T47D (cell line): ENCODE measurements around the gene ARAP3.
A peak's percentile ranks its signal among the peaks of the same experiment; 100 is the strongest.

ENCODE experiments used
- DNase-seq, 2 experiments: peaks; one replicate each; pipeline versions ENCODE4 v3.0.0 to v3.0.0-alpha.2; 2011 to 2012; ENCODE audit warnings: low read depth in 1 of 2, low spot score in 1 of 2
- JUND ChIP-seq: IDR thresholded peaks from 2 replicates; pipeline ENCODE4 v1.6.1; 2012; ENCODE audit warnings: low read depth
- in situ Hi-C: cut with HindIII; loops from 2 replicates; pipeline ENCODE4 v1.10.0; 2016; ENCODE audit warnings: low sequenced_read_pairs, low pct_unique_long_range_greater_than_20kb

Gene ARAP3

DNA sequence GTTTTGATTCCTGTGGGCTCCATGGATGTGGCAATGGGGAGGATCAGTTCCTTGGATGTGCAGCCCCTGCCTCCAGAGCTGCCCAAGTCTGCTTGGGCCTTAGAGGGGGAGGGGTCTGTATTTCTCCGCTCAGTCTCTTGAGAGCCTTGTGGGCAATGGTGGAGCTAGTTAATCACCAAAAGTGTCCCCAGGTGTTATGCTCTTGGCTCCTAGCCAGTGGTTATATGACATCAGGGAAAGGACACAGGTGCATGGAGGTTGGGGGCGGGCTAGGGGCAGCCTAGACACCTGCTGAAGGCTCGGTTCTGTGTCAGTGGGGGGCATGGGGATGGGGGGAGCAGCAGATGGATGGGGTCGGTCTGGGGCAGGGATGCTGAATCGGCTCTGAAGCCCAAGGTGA, 12.4 kb upstream of the ARAP3 start:
- in situ Hi-C loops, result no loop called here
- TF ChIP-seq JUND, result no peak

DNA sequence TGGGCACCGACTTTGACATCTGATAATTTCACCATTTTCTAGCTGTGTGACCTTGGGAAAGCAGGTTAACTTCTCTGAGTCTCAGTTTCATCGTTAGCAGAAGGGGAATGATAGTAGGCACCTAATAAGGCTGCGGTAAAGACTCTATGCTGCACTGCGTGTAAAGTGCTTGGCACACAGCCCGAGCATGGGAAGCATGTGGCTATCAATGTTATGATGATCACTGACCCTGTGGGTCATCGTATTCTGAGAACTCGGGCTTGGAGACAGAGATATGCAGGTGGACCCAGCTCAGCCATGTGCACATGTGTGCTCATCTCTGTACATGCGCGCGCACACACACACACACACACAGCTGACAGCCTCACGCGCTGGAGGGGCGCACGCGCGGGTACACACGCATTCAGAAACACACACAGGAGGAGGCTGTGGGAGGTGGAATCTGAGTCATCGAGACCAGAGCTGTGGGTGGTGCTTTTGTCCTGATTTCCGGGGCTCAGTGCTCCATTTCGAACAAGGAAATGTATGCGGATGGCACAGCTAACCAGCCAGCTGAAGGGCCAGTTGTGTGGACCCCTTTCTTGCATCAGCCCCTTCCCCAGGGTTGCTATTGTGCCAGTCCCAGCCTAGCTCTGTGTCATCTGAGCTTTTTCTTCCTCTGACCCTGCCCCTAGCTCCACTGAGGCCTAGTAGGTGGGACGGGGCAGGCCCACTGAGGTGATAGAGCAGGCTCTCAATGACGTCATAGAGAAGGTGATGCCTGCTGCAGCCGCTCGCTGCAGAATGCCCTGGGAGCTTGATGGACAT, 11.1 kb upstream of the ARAP3 start:
- in situ Hi-C loops, result no loop called here
- TF ChIP-seq JUND, result no peak
- DNase-seq, result no peak

More for the DNA sequence above, 12.4 kb upstream of the ARAP3 start:
- no peak for DNase-seq

- in situ Hi-C loops, result no loop called here
- DNase-seq, result no peak
- no peak for TF ChIP-seq JUND
Measured at GRCh38 chr5:141692533-141692888, 10.5 kb upstream of the ARAP3 start.

DNA sequence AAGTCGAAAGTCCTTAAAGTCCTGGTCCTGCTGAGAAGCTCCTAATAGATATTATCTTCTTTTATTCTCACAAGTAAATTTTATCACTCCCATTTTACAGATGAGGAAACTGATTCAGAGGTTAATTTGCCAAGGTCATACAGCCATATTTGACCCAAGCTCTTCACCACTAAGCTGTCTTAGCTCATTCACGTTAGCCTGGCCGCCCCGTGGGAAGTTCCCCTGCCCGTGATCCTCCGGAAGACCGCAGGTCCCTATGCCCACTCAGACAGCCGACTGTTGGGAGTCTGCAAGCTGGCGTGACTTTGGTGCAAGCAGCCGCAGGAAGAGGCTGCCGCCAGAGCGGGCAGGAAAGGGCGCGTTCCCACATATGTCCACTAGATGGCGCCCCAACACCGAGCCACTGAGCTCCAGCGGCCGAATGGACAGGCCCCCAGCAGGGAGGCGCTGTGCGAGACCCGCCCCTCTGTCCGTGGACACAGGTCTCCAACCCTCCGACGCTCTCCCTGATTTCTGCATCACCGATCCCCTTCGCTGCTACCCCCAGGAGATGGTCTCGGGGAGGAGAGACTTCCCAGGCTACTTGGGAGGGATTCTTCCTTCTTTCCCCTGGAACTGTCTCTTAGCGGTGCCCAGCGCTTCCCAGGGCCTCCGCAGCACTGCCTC, 10.0 kb upstream of the ARAP3 start:
- TF ChIP-seq JUND, result no peak
- peak; percentile 83 to 84 for DNase-seq
- in situ Hi-C loops, result no loop called here

DNA sequence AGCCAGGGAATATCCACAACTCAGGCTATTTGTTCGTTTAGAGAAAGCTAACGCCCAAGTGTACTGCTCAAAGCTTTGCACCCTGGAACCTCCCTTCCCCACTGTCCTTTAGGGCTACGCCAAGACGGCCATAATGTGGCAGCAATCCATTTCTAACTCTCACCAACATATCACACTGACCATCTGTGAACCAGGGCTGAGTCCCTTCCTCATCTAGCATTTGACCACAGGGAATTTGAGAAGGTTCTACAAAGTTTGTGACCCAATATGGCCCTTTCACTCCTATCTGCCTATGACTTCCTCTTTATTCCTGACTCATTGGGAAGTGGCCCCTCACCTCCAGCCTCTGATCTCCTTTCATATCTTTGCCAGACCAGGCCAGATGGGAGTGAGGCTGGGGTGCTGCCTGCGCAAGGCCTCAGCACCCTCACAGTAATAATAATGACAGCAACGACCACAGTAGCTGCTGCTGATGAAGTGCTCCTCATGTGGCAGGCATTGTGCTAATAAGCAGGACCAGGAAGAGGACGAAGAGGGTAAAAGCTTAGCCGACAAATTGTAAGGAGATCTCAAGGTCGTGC, 9.3 kb upstream of the ARAP3 start:
- in situ Hi-C loops, result no loop called here
- no peak for TF ChIP-seq JUND
- DNase-seq, result no peak

DNA sequence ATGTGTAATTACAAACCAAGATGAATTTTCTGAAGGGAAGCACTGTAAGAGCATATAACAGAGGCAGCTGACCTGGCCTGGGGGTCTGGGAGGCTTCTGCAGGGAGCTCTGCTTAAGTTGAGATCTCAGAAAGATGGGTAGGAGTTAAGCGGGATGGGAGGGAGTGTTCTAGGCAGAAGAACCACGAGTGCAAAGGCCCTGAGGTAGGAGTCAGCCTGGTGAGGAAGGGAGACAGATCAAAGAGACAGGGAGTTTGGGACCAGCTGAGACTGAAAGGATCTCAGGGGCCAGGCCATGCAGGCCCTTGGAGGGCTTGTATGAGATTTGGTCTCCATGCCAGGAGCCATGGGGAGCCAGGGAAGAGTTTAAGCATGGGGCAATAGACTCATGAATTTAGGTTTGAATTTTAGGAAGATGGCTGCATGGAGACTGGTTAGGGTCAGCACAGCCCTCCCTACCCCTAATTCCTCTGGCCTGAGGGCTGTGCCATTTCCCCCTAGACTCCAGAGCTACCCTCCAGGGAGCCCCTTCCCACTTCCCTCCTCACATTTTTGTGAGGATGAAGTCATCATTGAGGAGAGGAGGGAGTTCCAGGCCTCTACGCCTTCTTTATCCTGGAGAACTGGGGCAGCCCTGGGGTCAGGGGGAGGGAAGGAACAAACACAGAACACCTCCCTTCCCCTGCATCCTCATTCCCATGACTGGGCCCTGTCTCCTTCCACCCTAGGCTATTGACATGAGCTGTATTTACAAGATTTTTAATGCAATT, 4.8 kb upstream of the ARAP3 start:
- DNase-seq, result no peak
- in situ Hi-C loops, result no loop called here
- no peak for TF ChIP-seq JUND

- TF ChIP-seq JUND, result no peak
- DNase-seq, result no peak
- in situ Hi-C loops, result no loop called here
Measured at GRCh38 chr5:141685591-141685990, 3.6 kb upstream of the ARAP3 start.

- TF ChIP-seq JUND, result no peak
- in situ Hi-C loops, result no loop called here
- DNase-seq, result no peak
Measured at GRCh38 chr5:141683596-141684141, 1.6 kb upstream of the ARAP3 start.

DNA sequence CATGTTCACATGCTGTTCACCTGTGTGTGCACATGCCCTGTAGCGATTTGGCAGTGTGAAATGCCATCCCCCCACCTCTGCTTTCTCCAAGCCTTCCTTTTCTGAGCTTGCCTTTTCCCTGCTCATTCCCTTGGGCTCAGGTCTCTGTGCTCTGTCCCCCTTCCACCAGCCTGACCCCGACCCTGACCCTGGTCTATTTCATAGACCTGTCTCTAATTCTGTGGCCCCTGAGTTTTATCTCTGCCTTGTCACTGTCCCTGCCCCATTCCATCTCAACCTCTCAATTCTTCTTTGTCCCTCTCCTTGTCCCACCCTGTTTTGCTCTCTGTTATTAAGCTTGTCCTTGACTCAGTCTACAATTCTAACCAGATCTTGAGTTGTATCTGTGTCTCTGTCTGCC, 735 bp downstream of the ARAP3 start:
- no peak for TF ChIP-seq JUND
- no peak for DNase-seq
- in situ Hi-C loops, result no loop called here

DNA sequence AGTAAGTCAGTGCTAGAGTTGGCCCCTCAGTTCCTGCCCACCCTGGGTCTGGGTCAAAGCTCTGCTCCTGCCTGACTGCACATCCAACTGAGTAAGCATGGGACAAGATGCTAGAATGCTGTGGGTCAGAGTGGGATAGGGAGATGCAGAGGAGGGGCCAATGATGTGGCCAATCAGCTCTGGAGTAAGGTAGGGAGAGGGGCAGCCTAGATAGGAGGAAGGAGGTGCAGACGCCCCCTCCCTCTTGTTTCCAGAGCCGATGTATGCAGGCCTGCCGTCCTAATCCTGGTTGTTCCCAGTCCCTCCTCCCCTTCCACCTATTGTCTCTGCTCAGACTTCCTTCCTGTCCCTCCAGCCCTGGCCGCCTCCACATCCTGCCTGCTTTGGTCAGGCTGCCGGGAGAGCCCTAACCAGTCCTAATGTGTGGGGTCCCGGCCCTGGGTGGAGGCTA, 1.3 kb downstream of the ARAP3 start:
- in situ Hi-C loops, result no loop called here
- no peak for DNase-seq
- no peak for TF ChIP-seq JUND

DNA sequence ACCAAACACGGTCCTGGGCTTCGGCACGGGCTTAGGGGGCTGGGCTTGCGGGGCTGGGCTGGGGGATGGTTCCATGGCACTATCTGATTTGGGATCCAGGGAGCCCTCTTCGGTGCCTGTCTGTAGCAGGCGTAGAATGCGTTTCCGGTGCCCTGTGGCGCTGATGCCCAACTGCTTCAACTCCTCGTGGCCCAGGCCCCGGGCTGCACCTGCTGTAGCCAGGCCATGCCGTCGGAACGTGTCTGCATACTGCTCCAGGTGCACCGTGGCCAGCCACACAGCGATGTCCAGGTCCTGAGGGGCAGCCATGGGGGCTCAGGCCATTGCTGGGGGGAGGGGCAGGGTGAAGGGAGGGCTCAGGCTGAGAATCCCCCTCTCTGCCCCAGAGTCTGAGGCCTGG, 1.9 kb downstream of the ARAP3 start:
- TF ChIP-seq JUND, result no peak
- DNase-seq, result no peak
- in situ Hi-C loops, result no loop called here

DNA sequence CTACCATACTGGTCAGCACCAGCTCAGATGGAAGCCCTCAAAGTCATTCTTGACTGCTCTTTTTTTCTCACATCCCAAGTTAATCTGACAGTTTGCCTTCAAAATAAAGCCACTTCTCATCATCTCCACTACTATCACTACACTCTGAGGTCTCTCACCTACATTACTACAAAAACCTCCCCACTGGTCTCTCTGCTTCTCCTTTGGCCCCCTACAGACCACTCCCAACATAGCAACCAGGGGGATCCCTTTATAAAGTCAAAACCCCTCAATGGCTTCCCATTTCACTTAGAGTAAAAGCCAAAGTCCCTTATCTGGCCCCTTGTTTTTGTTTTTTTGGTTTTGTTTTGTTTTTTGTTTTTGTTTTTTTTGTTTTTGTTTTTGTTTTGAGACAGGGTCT, 4.6 kb downstream of the ARAP3 start:
- in situ Hi-C loops, result no loop called here
- DNase-seq, result no peak

More for the DNA sequence above, 4.6 kb downstream of the ARAP3 start:
- TF ChIP-seq JUND, result no peak
